HL-60 (cell line): ENCODE data around the gene SUMO2.

Source experiments
- DNase-seq, 2 experiments: peaks; one replicate each; pipeline ENCODE4 v3.0.0-alpha.2; 2010 to 2020; ENCODE audit warnings: low read depth in 1 of 2, low spot score in 1 of 2
- H3K27ac ChIP-seq: fragments of 250-450 bp; sonication (Bioruptor Pico); replicated peaks from 2 replicates; pipeline ENCODE4 v1.5.1; 2020; ENCODE audit warnings: mild to moderate bottlenecking, moderate library complexity
- H3K27me3 ChIP-seq: fragments of 250-450 bp; sonication (Bioruptor Pico); 2 replicates; pipeline ENCODE4 v1.5.1; 2021; ENCODE audit warnings: mild to moderate bottlenecking, moderate library complexity; ENCODE audit not compliant: insufficient read depth, poor library complexity, severe bottlenecking
- H3K4me3 ChIP-seq: replicated peaks from 2 replicates; pipeline ENCODE4 v1.5.1; 2011; ENCODE audit warnings: mild to moderate bottlenecking, control low read depth, low read length; ENCODE audit not compliant: insufficient read depth
- CTCF ChIP-seq: IDR thresholded peaks from one replicate; pipeline ENCODE4 v1.5.1; 2011; ENCODE audit warnings: low read length, control low read depth, inconsistent platforms; ENCODE audit not compliant: insufficient read depth
- GABPA ChIP-seq: IDR thresholded peaks from 2 replicates; pipeline ENCODE4 v1.6.1; 2012; ENCODE audit warnings: low read depth
- POLR2AphosphoS5 ChIP-seq: IDR thresholded peaks from 2 replicates; pipeline ENCODE4 v1.6.1; 2012; ENCODE audit warnings: low read depth
- REST ChIP-seq: IDR thresholded peaks from 2 replicates; pipeline ENCODE4 v1.6.1; 2012; ENCODE audit warnings: low read depth; ENCODE audit not compliant: insufficient replicate concordance
- SPI1 ChIP-seq: IDR thresholded peaks from 2 replicates; pipeline ENCODE4 v1.6.1; 2012; ENCODE audit warnings: low read depth, mild to moderate bottlenecking, borderline replicate concordance

SUMO2 gene

GRCh38 chr17:75183999-75184884, 1.5 kb upstream of the SUMO2 start:
- H3K4me3 ChIP-seq, result no peak overlapping the region
- H3K27ac ChIP-seq, result no peak overlapping the region
- TF ChIP-seq REST (no peak), SPI1 (no peak), POLR2AphosphoS5 (no peak), GABPA (no peak), CTCF (no peak)
- no peak for DNase-seq
- H3K27me3 ChIP-seq, result no peaks in the 10 kb centered on the region

GRCh38 chr17:75182319-75182568, 515 bp downstream of the SUMO2 start:
- peak overlapping the region; percentile 92 for H3K4me3 ChIP-seq

More at GRCh38 chr17:75182319-75182568, 515 bp downstream of the SUMO2 start:
- Histone ChIP-seq H3K27me3 (no peaks in the 10 kb centered on the region), H3K27ac (peak overlapping the region; percentile 95)
- TF ChIP-seq CTCF (no peak), REST (no peak), POLR2AphosphoS5 (no peak), GABPA (no peak), SPI1 (no peak)
- DNase-seq, result peak in 1 of 2 experiments; percentile 2
